B cell (primary cell): Measurements from ENCODE around the gene PDGFA. TPM values are rescaled to one million over a fixed set of nuclear protein-coding genes. Genes with fewer than 3 reads are reported as not detected.
"Not testable (repeated sequence)": the region's sequence is repeated elsewhere in the genome, so short reads cannot be mapped to it uniquely, and the experiment has no call there.

Experiments used
- ATAC-seq: fragments of 200-7000 bp; cut with Tn5 transposase; one replicate; pipeline ENCODE4 v1.10.0; 2021; ENCODE audit warnings: low read depth, mild to moderate bottlenecking, moderate number of reproducible peaks, moderate library complexity
- CTCF ChIA-PET: fragments of 350-600 bp; sonication (Branson Sonifier 250); formaldehyde crosslinking; loops from one replicate; lab custom pipeline; 2021; ENCODE audit warnings: antibody characterized with exemption, inconsistent platforms; lab: Charles Lee
- POLR2A ChIA-PET: fragments of 350-600 bp; sonication (Branson Sonifier 250); formaldehyde crosslinking; loops from one replicate; lab custom pipeline; 2021; ENCODE audit warnings: antibody characterized with exemption; lab: Charles Lee
- DNase-seq: peaks from one replicate; pipeline ENCODE4 v3.0.0; 2013
- H2AFZ ChIP-seq: 2 replicates; pipeline ENCODE4 v1.6.1; 2012; ENCODE audit warnings: mild to moderate bottlenecking, low read depth, low read length; ENCODE audit not compliant: insufficient read depth, poor library complexity, severe bottlenecking
- H3K27ac ChIP-seq, 2 donors: 1 replicate in 1 of 2; 2 replicates in 1 of 2; pipeline ENCODE4 v1.5.1; 2012 to 2013; ENCODE audit warnings: low read length in 2 of 2, mild to moderate bottlenecking in 2 of 2, moderate library complexity in 1 of 2
- H3K27me3 ChIP-seq, 4 experiments: fragments of 200-600 bp in 1 of 4; sonication (generic) in 1 of 4; replicated peaks in 1 of 4; 1 replicate in 2 of 4; 2 replicates in 2 of 4; pipeline versions ENCODE4 v1.6.1 to v1.7.0; 2013 to 2016; ENCODE audit warnings: low read length in 3 of 4, mild to moderate bottlenecking in 2 of 4, mixed read lengths in 1 of 4, moderate library complexity in 1 of 4; ENCODE audit not compliant: insufficient read depth in 4 of 4, control insufficient read depth in 3 of 4; ENCODE audit errors: control extremely low read depth in 1 of 4
- H3K36me3 ChIP-seq, 2 experiments: replicated peaks in 1 of 2; 1 replicate in 1 of 2; 2 replicates in 1 of 2; pipeline versions ENCODE4 v1.6.1 to v1.7.1; 2013; ENCODE audit warnings: low read length in 1 of 2; ENCODE audit not compliant: insufficient read depth in 2 of 2, control insufficient read depth in 1 of 2; ENCODE audit errors: control extremely low read depth in 1 of 2, extremely low read depth in 1 of 2
- H3K4me1 ChIP-seq, 2 donors: fragments of 200-600 bp in 1 of 2; sonication (generic) in 1 of 2; 1 replicate in 1 of 2; 2 replicates in 1 of 2; pipeline versions ENCODE4 v1.5.1 to v1.6.1; 2013 to 2017; ENCODE audit warnings: low read length in 2 of 2; ENCODE audit not compliant: control insufficient read depth in 2 of 2, insufficient read depth in 2 of 2
- H3K4me2 ChIP-seq: replicated peaks from 2 replicates; pipeline ENCODE3; 2012; ENCODE audit warnings: mild to moderate bottlenecking, low read depth, low read length; ENCODE audit not compliant: poor library complexity, severe bottlenecking
- H3K4me3 ChIP-seq, 5 experiments: fragments of 200-600 bp in 1 of 5; sonication (generic) in 1 of 5; 1 replicate in 3 of 5; 2 replicates in 2 of 5; pipeline versions ENCODE4 v1.5.1 to v1.7.0; 2011 to 2016; ENCODE audit warnings: low read length in 4 of 5, mild to moderate bottlenecking in 4 of 5, low read depth in 2 of 5, control low read depth in 1 of 5, moderate library complexity in 1 of 5; ENCODE audit not compliant: insufficient read depth in 1 of 5; ENCODE audit errors: control extremely low read depth in 1 of 5, extremely low read depth in 1 of 5
- H3K79me2 ChIP-seq: fragments of 200-600 bp; sonication (generic); one replicate; pipeline ENCODE4 v1.6.0; 2016; ENCODE audit warnings: low read length; ENCODE audit not compliant: control insufficient read depth, insufficient read depth
- H3K9ac ChIP-seq: fragments of 200-600 bp; sonication (generic); 2 replicates; pipeline ENCODE4 v1.6.1; 2017; ENCODE audit warnings: mild to moderate bottlenecking, low read length, moderate library complexity
- H3K9me3 ChIP-seq, 3 donors: one replicate each; pipeline versions ENCODE4 v1.6.1 to v1.7.1; 2013; ENCODE audit warnings: low read length in 2 of 3; ENCODE audit not compliant: control insufficient read depth in 2 of 3, insufficient read depth in 1 of 3; ENCODE audit errors: control extremely low read depth in 1 of 3
- H4K20me1 ChIP-seq: 2 replicates; pipeline ENCODE4 v1.6.0; 2012; ENCODE audit warnings: mild to moderate bottlenecking, low read length; ENCODE audit not compliant: insufficient read depth, control insufficient read depth, poor library complexity, severe bottlenecking
- H3K27ac Mint-ChIP-seq: one replicate; pipeline ENCODE4 v1.8.0; 2021; ENCODE audit warnings: mixed read lengths
- H3K27me3 Mint-ChIP-seq: one replicate; pipeline ENCODE4 v1.8.0; 2021; ENCODE audit warnings: mixed read lengths
- H3K4me1 Mint-ChIP-seq: one replicate; pipeline ENCODE4 v1.8.0; 2021; ENCODE audit warnings: mixed read lengths
- H3K4me3 Mint-ChIP-seq: one replicate; pipeline ENCODE4 v1.8.0; 2021; ENCODE audit warnings: mixed read lengths
- H3K9me3 Mint-ChIP-seq: one replicate; pipeline ENCODE4 v1.8.0; 2022; ENCODE audit warnings: mixed read lengths; ENCODE audit not compliant: insufficient read depth
- WGBS: methylation state at CpG from one replicate; pipeline ENCODE4 v1.1.5; 2013; ENCODE audit warnings: missing lambda C conversion rate; ENCODE audit not compliant: insufficient coverage; 5-methylcytosine and 5-hydroxymethylcytosine counted together
- intact Hi-C: fragments of 100-400 bp; cut with micrococcal nuclease; formaldehyde crosslinking; loops from one replicate; pipeline ENCODE4 v1.10.0; 2022
- polyA plus RNA-seq: library from polyadenylated mRNA; depleted of rRNA; stranded (reverse); fragments of >200 nt; gene quantifications from 2 replicates; pipeline ENCODE4 v1.2.3, GENCODE V29; 2012
- total RNA-seq, 2 donors: library from RNA; stranded (reverse); fragments of 120-200 nt in 1 of 2; gene quantifications; 1 replicate in 1 of 2; 2 replicates in 1 of 2; pipeline versions ENCODE4 v1.2.3 to v1.2.4, GENCODE V29; 2013 to 2022

PDGFA gene
- total and polyA plus RNA-seq, 2 donors (not counting 1 experiment from before 2014, with no cell fraction given): 0.36 to 1.5 TPM

GRCh38 chr7:552151-552867, 32.7 kb upstream of the PDGFA start:
- H3K79me2 ChIP-seq, H3K9ac ChIP-seq, H3K4me2 ChIP-seq, H3K4me3 Mint-ChIP-seq, H3K27ac Mint-ChIP-seq, H3K27me3 Mint-ChIP-seq, H3K4me1 Mint-ChIP-seq, H3K4me1 ChIP-seq, H2AFZ ChIP-seq, CTCF ChIA-PET, POLR2A ChIA-PET, ATAC-seq, H3K27me3 ChIP-seq, H4K20me1 ChIP-seq, DNase-seq, H3K9me3 Mint-ChIP-seq, intact Hi-C loops, H3K36me3 ChIP-seq, H3K4me3 ChIP-seq, H3K27ac ChIP-seq: not testable (repeated sequence)
- H3K9me3 ChIP-seq: peaks cover 0 to 24% (median 0%) of the 10 kb centered on the region in 3 donors
- 92% methylated on average over 28 of the region's 32 CpGs for WGBS

- H3K4me1 ChIP-seq, H3K27ac ChIP-seq, H3K4me1 Mint-ChIP-seq, H3K27ac Mint-ChIP-seq, H3K9me3 Mint-ChIP-seq, intact Hi-C loops, H3K4me3 ChIP-seq, H4K20me1 ChIP-seq, H3K79me2 ChIP-seq, CTCF ChIA-PET, H2AFZ ChIP-seq, POLR2A ChIA-PET, DNase-seq, H3K4me3 Mint-ChIP-seq, H3K27me3 Mint-ChIP-seq, H3K27me3 ChIP-seq, ATAC-seq, H3K4me2 ChIP-seq, H3K36me3 ChIP-seq, H3K9ac ChIP-seq: not testable (repeated sequence)
- peaks cover 0 to 17% (median 0%) of the 10 kb centered on the region in 3 donors for H3K9me3 ChIP-seq
- 83% methylated on average over 4 of the region's 9 CpGs for WGBS
Measured at GRCh38 chr7:551615-551970, 31.9 kb upstream of the PDGFA start.
